ENCODE results near the gene NONO. TPM values are rescaled to one million over a fixed set of nuclear protein-coding genes. Genes with fewer than 3 reads are reported as not detected.
A peak's percentile ranks its signal among the peaks of the same experiment; 100 is the strongest.
"Not testable (repeated sequence)": the region's sequence is repeated elsewhere in the genome, so short reads cannot be mapped to it uniquely, and the experiment has no call there.

NONO gene
- total and polyA plus RNA-seq, 3 donors from 2014 or later, result 174 to 262 (median 203) TPM

- intact Hi-C loops (cut with DNase I; ENCODE audit: low total_unique reads), result loop anchor here (10.0 kb wide), 1 partner anchor 71 kb away; no protein-coding TSS in a partner anchor
- no peak for DNase-seq
- Histone ChIP-seq H3K36me3 (ENCODE audit: low read depth, missing control alignments) (no peaks in the 10 kb centered on the region), H3K4me3 (no peak overlapping the region), H3K27me3 (no peaks in the 10 kb centered on the region), H3K27ac (peak overlapping the region in 1 of 2 donors; percentile 87), H3K4me1 (peaks cover 10% of the 10 kb centered on the region), H3K9me3 (no peaks in the 10 kb centered on the region)
- no peak for TF ChIP-seq CTCF (IDR thresholded peaks at IDR 0.05)
- no peak for TF ChIP-seq POLR2A (IDR thresholded peaks at IDR 0.05)
- 43 to 67% methylated on average over 3 to 6 of the region's 6 CpGs for WGBS, 2 donors
Observed at GRCh38 chrX:71256051-71256450, 27.4 kb upstream of the NONO start.

- intact Hi-C loops (cut with DNase I; ENCODE audit: low total_unique reads), result loop anchor here (10.0 kb wide), 1 partner anchor 72 kb away; no protein-coding TSS in a partner anchor
- no peak overlapping the region for H3K27ac ChIP-seq
- no peaks in the 10 kb centered on the region for H3K9me3 ChIP-seq
- peaks cover 10% of the 10 kb centered on the region for H3K4me1 ChIP-seq
- no peak overlapping the region for H3K4me3 ChIP-seq
- TF ChIP-seq POLR2A (IDR thresholded peaks at IDR 0.05) (no peak), CTCF (IDR thresholded peaks at IDR 0.05) (no peak)
- no peaks in the 10 kb centered on the region for H3K36me3 ChIP-seq (ENCODE audit: low read depth, missing control alignments)
- WGBS, 2 donors, result 43 to 73% methylated on average over 4 of the region's 4 CpGs
- DNase-seq, result no peak
- H3K27me3 ChIP-seq, result no peaks in the 10 kb centered on the region
Observed at GRCh38 chrX:71256856-71257255, 26.6 kb upstream of the NONO start.

- H3K27me3 ChIP-seq; H3K4me3 ChIP-seq; H3K4me1 ChIP-seq; DNase-seq; H3K9me3 ChIP-seq; intact Hi-C loops (cut with DNase I; ENCODE audit: low total_unique reads); H3K36me3 ChIP-seq (ENCODE audit: low read depth, missing control alignments); H3K27ac ChIP-seq: not testable (repeated sequence)
Observed at GRCh38 chrX:71268624-71269023, 14.8 kb upstream of the NONO start.

- Histone ChIP-seq H3K27ac (no peak overlapping the region), H3K27me3 (no peaks in the 10 kb centered on the region), H3K4me3 (no peak overlapping the region), H3K4me1 (no peaks in the 10 kb centered on the region), H3K36me3 (ENCODE audit: low read depth, missing control alignments) (no peaks in the 10 kb centered on the region), H3K9me3 (no peaks in the 10 kb centered on the region)
- no peak for DNase-seq
- intact Hi-C loops (cut with DNase I; ENCODE audit: low total_unique reads), result no loop called here
- TF ChIP-seq CTCF (IDR thresholded peaks at IDR 0.05) (no peak), POLR2A (IDR thresholded peaks at IDR 0.05) (no peak)
- WGBS, 2 donors, result 92% methylated on average over 19 of the region's 19 CpGs; no CpG with 5 or more reads in 1 of the 2 donors
Observed at GRCh38 chrX:71269801-71270395, 13.5 kb upstream of the NONO start.

GRCh38 chrX:71272313-71272712 is 11.1 kb upstream of the NONO start:
- DNase-seq; H3K36me3 ChIP-seq (ENCODE audit: low read depth, missing control alignments); H3K4me1 ChIP-seq; H3K9me3 ChIP-seq; intact Hi-C loops (cut with DNase I; ENCODE audit: low total_unique reads); H3K27me3 ChIP-seq; H3K27ac ChIP-seq; H3K4me3 ChIP-seq: not testable (repeated sequence)
- 98 to 100% methylated on average over 2 of the region's 2 CpGs for WGBS, 2 donors

- intact Hi-C loops (cut with DNase I; ENCODE audit: low total_unique reads), result not testable (repeated sequence)
Observed at GRCh38 chrX:71281300-71281699, 2.1 kb upstream of the NONO start.

More at GRCh38 chrX:71281300-71281699, 2.1 kb upstream of the NONO start:
- DNase-seq; H3K4me1 ChIP-seq; H3K4me3 ChIP-seq; H3K36me3 ChIP-seq (ENCODE audit: low read depth, missing control alignments); H3K27me3 ChIP-seq; H3K9me3 ChIP-seq; H3K27ac ChIP-seq: not testable (repeated sequence)
- WGBS, 2 donors, result 92% methylated on average over 10 of the region's 11 CpGs; no CpG with 5 or more reads in 1 of the 2 donors

Data from testis (tissue), 3 donors.